H1 (cell line): ENCODE data around the gene ALOX15B. TPM values are rescaled to one million over a fixed set of nuclear protein-coding genes. Genes with fewer than 3 reads are reported as not detected.

Experiments
- BACH1 ChIP-seq: IDR thresholded peaks from 2 replicates; pipeline ENCODE4 v1.6.1; 2012; ENCODE audit warnings: low read length, improper control_type of control experiment
- CEBPB ChIP-seq: IDR thresholded peaks from 2 replicates; pipeline ENCODE4 v1.6.1; 2012; ENCODE audit warnings: low read depth, low read length
- CREB1 ChIP-seq: IDR thresholded peaks from 2 replicates; pipeline ENCODE4 v1.6.1; 2012; ENCODE audit warnings: inconsistent platforms
- FOSL1 ChIP-seq: IDR thresholded peaks from 2 replicates; pipeline ENCODE4 v1.6.1; 2011; ENCODE audit warnings: mild to moderate bottlenecking, low read depth, low read length, moderate library complexity; ENCODE audit not compliant: insufficient read depth
- GABPA ChIP-seq: IDR thresholded peaks from 2 replicates; pipeline ENCODE4 v1.6.1; 2011; ENCODE audit warnings: mild to moderate bottlenecking, low read length, moderate library complexity, borderline replicate concordance; ENCODE audit not compliant: insufficient read depth
- HDAC2 ChIP-seq, 2 experiments: fragments of 300-600 bp in 1 of 2; sonication (generic) in 1 of 2; IDR thresholded peaks; 2 replicates each; pipeline ENCODE4 v1.6.1; 2011 to 2012; ENCODE audit warnings: low read depth in 2 of 2, low read length in 2 of 2, mild to moderate bottlenecking in 2 of 2, moderate library complexity in 2 of 2, borderline replicate concordance in 1 of 2, inconsistent platforms in 1 of 2
- HDAC6 ChIP-seq: IDR thresholded peaks from one replicate; pipeline ENCODE4 v1.7.1; 2012; ENCODE audit warnings: low read depth, mild to moderate bottlenecking, inconsistent platforms, low read length, moderate library complexity
- JUND ChIP-seq: IDR thresholded peaks from 2 replicates; pipeline ENCODE4 v1.6.1; 2011; ENCODE audit warnings: mild to moderate bottlenecking, improper control_type of control experiment, low read length
- NANOG ChIP-seq: IDR thresholded peaks from 2 replicates; pipeline ENCODE4 v1.6.1; 2011; ENCODE audit warnings: low read length, low read depth, mild to moderate bottlenecking, inconsistent platforms; ENCODE audit not compliant: insufficient read depth, poor library complexity, severe bottlenecking
- RBBP5 ChIP-seq: IDR thresholded peaks from 2 replicates; pipeline ENCODE4 v1.7.1; 2012; ENCODE audit warnings: low read depth, mild to moderate bottlenecking, inconsistent platforms, low read length, moderate library complexity, borderline replicate concordance
- SIN3A ChIP-seq, 2 experiments: IDR thresholded peaks in 1 of 2; conservative IDR thresholded peaks in 1 of 2; 2 replicates each; pipeline ENCODE4 v1.6.1; 2011 to 2012; ENCODE audit warnings: low read length in 2 of 2, improper control_type of control experiment in 1 of 2, low read depth in 1 of 2, mild to moderate bottlenecking in 1 of 2
- SP1 ChIP-seq: IDR thresholded peaks from 2 replicates; pipeline ENCODE4 v1.6.1; 2011; ENCODE audit warnings: low read depth, low read length
- TBP ChIP-seq: IDR thresholded peaks from 2 replicates; pipeline ENCODE4 v1.6.1; 2011; ENCODE audit warnings: low read depth, low read length, improper control_type of control experiment
- TEAD4 ChIP-seq: IDR thresholded peaks from 2 replicates; pipeline ENCODE4 v1.6.1; 2012; ENCODE audit warnings: low read depth, low read length, inconsistent platforms, mixed read lengths
- YY1 ChIP-seq: IDR thresholded peaks from 2 replicates; pipeline ENCODE4 v1.6.1; 2011; ENCODE audit warnings: low read depth, mild to moderate bottlenecking, low read length
- polyA plus RNA-seq, 7 experiments: library from polyadenylated mRNA; depleted of rRNA in 3 of 7; stranded (reverse) in 5 of 7; unstranded in 2 of 7; fragments of >200 nt in 5 of 7; fragments of 200-250 nt in 2 of 7; gene quantifications; 1 replicate in 5 of 7; 2 replicates in 1 of 7; 4 replicates in 1 of 7; pipeline versions ENCODE4 v1.2.1 to v1.2.3, GENCODE V29; 2011 to 2013; ENCODE audit warnings: missing spikeins in 2 of 7, mixed read lengths in 2 of 7
- total RNA-seq: library from RNA; stranded (reverse); fragmentation: NEBNext Ultra II Directional; extraction: Animal tissue kit (Norgen Biotek cat#: 25700); gene quantifications from 2 replicates; pipeline ENCODE4 v1.2.1, GENCODE V29; 2021
- TF ChIP-seq, protein P1 (sequence below): IDR thresholded peaks from 2 replicates; pipeline ENCODE4 v1.6.1; 2011; ENCODE audit warnings: low read length, improper control_type of control experiment
- TF ChIP-seq, protein P2 (sequence below): IDR thresholded peaks from 2 replicates; pipeline ENCODE4 v1.6.1; 2011; ENCODE audit warnings: low read depth, mild to moderate bottlenecking, low read length; ENCODE audit not compliant: insufficient read depth

The ALOX15B gene
- total and polyA plus RNA-seq, 2 of the 8 experiments (the other 6 are each of a cell fraction or from before 2014, with no cell fraction given) = 0.63 to 0.91 TPM

DNA sequence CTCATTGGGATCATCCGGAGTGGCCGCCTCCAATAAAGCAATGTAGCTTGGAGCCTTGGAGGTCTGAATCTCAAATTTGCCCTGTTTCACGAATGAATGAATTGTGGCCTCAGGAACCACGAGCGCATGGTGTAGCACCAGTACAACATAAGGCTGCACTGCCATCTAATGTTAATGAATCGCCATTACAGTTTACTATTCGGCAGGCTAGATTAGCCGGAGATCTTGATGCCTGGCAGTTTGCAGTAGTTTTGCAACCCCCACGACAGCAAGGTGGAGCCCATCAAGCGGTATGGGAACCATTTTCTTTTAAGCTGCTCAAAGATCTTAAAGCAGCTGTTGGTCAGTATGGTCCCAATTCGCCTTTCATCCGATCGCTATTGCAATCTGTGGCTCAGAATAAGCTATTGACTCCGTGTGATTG, 18.8 kb downstream of the ALOX15B start (continued):
- TF ChIP-seq CEBPB (no peak; the same call in 1 of the 2 replicates), TBP (no peak), SIN3A (conservative IDR thresholded peaks at IDR 0.05 in 1 of 2, IDR thresholded peaks at IDR 0.05 in 1 of 2; ENCODE audit: low read depth in 1 of 2, low read length in 2 of 2) (peak in 1 of 2 experiments; percentile 49; a peak in 1 of 4 replicates), FOSL1 (no peak), HDAC2 (IDR thresholded peaks at IDR 0.05; ENCODE audit: borderline replicate concordance in 1 of 2, low read depth in 2 of 2, low read length in 2 of 2) (no peak), SP1 (no peak), TEAD4 (no peak), GABPA (no peak), YY1 (0 out of 2 replicates have a peak, but pooled peaks have one; percentile 43), JUND (no peak), RBBP5 (no peak), NANOG (no peak), CREB1 (no peak), HDAC6 (no peak), BACH1 (no peak)
- TF ChIP-seq, protein P1, sequence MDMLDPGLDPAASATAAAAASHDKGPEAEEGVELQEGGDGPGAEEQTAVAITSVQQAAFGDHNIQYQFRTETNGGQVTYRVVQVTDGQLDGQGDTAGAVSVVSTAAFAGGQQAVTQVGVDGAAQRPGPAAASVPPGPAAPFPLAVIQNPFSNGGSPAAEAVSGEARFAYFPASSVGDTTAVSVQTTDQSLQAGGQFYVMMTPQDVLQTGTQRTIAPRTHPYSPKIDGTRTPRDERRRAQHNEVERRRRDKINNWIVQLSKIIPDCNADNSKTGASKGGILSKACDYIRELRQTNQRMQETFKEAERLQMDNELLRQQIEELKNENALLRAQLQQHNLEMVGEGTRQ = no peak
- TF ChIP-seq, protein P2, sequence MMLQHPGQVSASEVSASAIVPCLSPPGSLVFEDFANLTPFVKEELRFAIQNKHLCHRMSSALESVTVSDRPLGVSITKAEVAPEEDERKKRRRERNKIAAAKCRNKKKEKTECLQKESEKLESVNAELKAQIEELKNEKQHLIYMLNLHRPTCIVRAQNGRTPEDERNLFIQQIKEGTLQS = no peak
